ENCODE data around the gene ATP13A2. TPM values are rescaled to one million over a fixed set of nuclear protein-coding genes. Genes with fewer than 3 reads are reported as not detected.
A peak's percentile ranks its signal among the peaks of the same experiment; 100 is the strongest.

The ATP13A2 gene
- polyA plus RNA-seq, 1 experiment = 5.6 TPM

GRCh38 chr1:17052038-17052437 lies 40.3 kb upstream of the ATP13A2 start:
- no peak for DNase-seq (ENCODE audit: low read depth, low spot score)
- peaks cover 5% of the 10 kb centered on the region for H3K27me3 ChIP-seq (ENCODE audit: control insufficient read depth, insufficient read depth, low read length)
- no peak for TF ChIP-seq CTCF (IDR thresholded peaks at IDR 0.05; ENCODE audit: low read depth, low read length)
- no peak overlapping the region for H3K4me3 ChIP-seq (ENCODE audit: low read depth, low read length)
- H3K9me3 ChIP-seq (ENCODE audit: control insufficient read depth, insufficient read depth, low read length) = no peaks in the 10 kb centered on the region
- CTCF ChIA-PET = interaction anchor here (0.6 to 1.2 kb wide), 2 partner anchors 14 to 73 kb away, joined by 3 to 5 read pairs; no protein-coding TSS in a partner anchor
- H3K27ac ChIP-seq (ENCODE audit: low read depth, low read length) = no peak overlapping the region
- POLR2A ChIA-PET = interaction anchor here (0.7 kb wide), 1 partner anchor 57 kb away, joined by 3 read pairs; no protein-coding TSS in a partner anchor

GRCh38 chr1:17047924-17048323 lies 36.2 kb upstream of the ATP13A2 start:
- H3K27me3 ChIP-seq (ENCODE audit: control insufficient read depth, insufficient read depth, low read length) = no peaks in the 10 kb centered on the region
- H3K9me3 ChIP-seq (ENCODE audit: control insufficient read depth, insufficient read depth, low read length) = no peaks in the 10 kb centered on the region
- ChIA-PET POLR2A (interaction anchor here (0.6 kb wide), 1 partner anchor 98 kb away, joined by 3 read pairs; no protein-coding TSS in a partner anchor), CTCF (interaction anchor here (1.3 to 8.1 kb wide), 2 partner anchors 97 to 426 kb away, joined by 4 to 126 read pairs; no protein-coding TSS in a partner anchor)
- no peak for TF ChIP-seq CTCF (IDR thresholded peaks at IDR 0.05; ENCODE audit: low read depth, low read length)
- H3K27ac ChIP-seq (ENCODE audit: low read depth, low read length) = no peak overlapping the region
- H3K4me3 ChIP-seq (ENCODE audit: low read depth, low read length) = no peak overlapping the region
- DNase-seq (ENCODE audit: low read depth, low spot score) = no peak

GRCh38 chr1:17046334-17046657 lies 34.6 kb upstream of the ATP13A2 start:
- Histone ChIP-seq H3K27me3 (ENCODE audit: control insufficient read depth, insufficient read depth, low read length) (no peaks in the 10 kb centered on the region), H3K4me3 (ENCODE audit: low read depth, low read length) (no peak overlapping the region), H3K27ac (ENCODE audit: low read depth, low read length) (no peak overlapping the region), H3K9me3 (ENCODE audit: control insufficient read depth, insufficient read depth, low read length) (no peaks in the 10 kb centered on the region)
- TF ChIP-seq CTCF (IDR thresholded peaks at IDR 0.05; ENCODE audit: low read depth, low read length) = no peak
- DNase-seq (ENCODE audit: low read depth, low spot score) = no peak
- CTCF ChIA-PET = interaction anchor here (0.7 to 8.1 kb wide), 16 partner anchors 12 to 425 kb away, joined by 3 to 126 read pairs (median 6); no protein-coding TSS in a partner anchor
- POLR2A ChIA-PET = no interaction called here

GRCh38 chr1:17045634-17046333 lies 34.1 kb upstream of the ATP13A2 start:
- ChIA-PET POLR2A (no interaction called here), CTCF (interaction anchor here (0.7 to 8.1 kb wide), 17 partner anchors 11 to 425 kb away, joined by 3 to 126 read pairs (median 5); no protein-coding TSS in a partner anchor)
- no peak overlapping the region for H3K27ac ChIP-seq (ENCODE audit: low read depth, low read length)
- H3K27me3 ChIP-seq (ENCODE audit: control insufficient read depth, insufficient read depth, low read length) = no peaks in the 10 kb centered on the region
- no peak overlapping the region for H3K4me3 ChIP-seq (ENCODE audit: low read depth, low read length)
- peak; percentile 44 for DNase-seq (ENCODE audit: low read depth, low spot score)
- TF ChIP-seq CTCF (IDR thresholded peaks at IDR 0.05; ENCODE audit: low read depth, low read length) = peak; percentile 79
- H3K9me3 ChIP-seq (ENCODE audit: control insufficient read depth, insufficient read depth, low read length) = no peaks in the 10 kb centered on the region

GRCh38 chr1:17045150-17045549 lies 33.4 kb upstream of the ATP13A2 start:
- Histone ChIP-seq H3K4me3 (ENCODE audit: low read depth, low read length) (no peak overlapping the region), H3K27me3 (ENCODE audit: control insufficient read depth, insufficient read depth, low read length) (no peaks in the 10 kb centered on the region), H3K9me3 (ENCODE audit: control insufficient read depth, insufficient read depth, low read length) (no peaks in the 10 kb centered on the region), H3K27ac (ENCODE audit: low read depth, low read length) (no peak overlapping the region)
- CTCF ChIA-PET = interaction anchor here (0.9 to 8.1 kb wide), 9 partner anchors 10 to 424 kb away, joined by 3 to 126 read pairs (median 7); no protein-coding TSS in a partner anchor
- POLR2A ChIA-PET = no interaction called here
- no peak for TF ChIP-seq CTCF (IDR thresholded peaks at IDR 0.05; ENCODE audit: low read depth, low read length)
- DNase-seq (ENCODE audit: low read depth, low spot score) = no peak

Data from AG04450 (cell line).